ENCODE data around the gene RCN1. TPM values are rescaled to one million over a fixed set of nuclear protein-coding genes. Genes with fewer than 3 reads are reported as not detected.

The RCN1 gene
- total and polyA plus RNA-seq, 9 of the 15 experiments (the other 6 are each of a cell fraction or from before 2014, with no cell fraction given) = 2.1 to 8.7 (median 7.2) TPM

GRCh38 chr11:32098142-32098903 is 7.4 kb downstream of the RCN1 start:
- ATAC-seq (no peak), FAIRE-seq (no peak), DNase-seq (ENCODE audit: extremely low read depth in 1 of 4, low spot score in 3 of 4) (no peak)
- Histone ChIP-seq H3K9ac (ENCODE audit: insufficient read depth in 1 of 2, low read depth in 2 of 2, low read length in 2 of 2) (no peak overlapping the region), H3K27ac (ENCODE audit: extremely low read depth, low read depth, low read length) (no peak overlapping the region), H3K4me1 (replicated peaks in 1 of 2; ENCODE audit: control insufficient read depth in 2 of 2, insufficient read depth in 2 of 2, low read length in 2 of 2) (no peaks in the 10 kb centered on the region), H4K20me1 (replicated peaks; ENCODE audit: control insufficient read depth, insufficient read depth, low read length) (0 out of 2 replicates have a peak, but pooled peaks cover 3% of the 10 kb centered on the region), H3K9me1 (ENCODE audit: control insufficient read depth, insufficient read depth, low read length) (no peaks in the 10 kb centered on the region), H2AFZ (ENCODE audit: low read depth, low read length) (no peak overlapping the region), H3K36me3 (ENCODE audit: control insufficient read depth, insufficient read depth, low read length) (no peaks in the 10 kb centered on the region), H3K9me3 (replicated peaks; ENCODE audit: control insufficient read depth, insufficient read depth, low read depth, low read length) (no peaks in the 10 kb centered on the region), H3K4me3 (no peak overlapping the region), H3K4me2 (ENCODE audit: insufficient read depth, low read length) (no peak overlapping the region), H3K27me3 (ENCODE audit: control insufficient read depth in 2 of 2, insufficient read depth in 2 of 2, low read length in 2 of 2) (peaks cover 0 to 7% of the 10 kb centered on the region in 2 experiments; a peak in 1 of 5 replicates), H3K79me2 (ENCODE audit: control insufficient read depth, insufficient read depth, low read length) (no peaks in the 10 kb centered on the region)
- ChIA-PET CTCF (ENCODE audit: low intra/inter-chr PET ratio) (no interaction called here), POLR2A (no interaction called here)
- no TSS peak for BruUV-seq (replicated peaks)
- 27% methylated on average over 6 of the region's 8 CpGs for WGBS (ENCODE audit: insufficient coverage, low coverage, missing lambda C conversion rate)
- TF ChIP-seq ZNF12 (CRISPR knock-in tag; IDR thresholded peaks at IDR 0.05) (peak; percentile 24; the same call in 1 of the 2 replicates), ZNF311 (CRISPR knock-in tag; IDR thresholded peaks at IDR 0.05) (no peak), HSF4 (CRISPR knock-in tag; IDR thresholded peaks at IDR 0.05; ENCODE audit: borderline replicate concordance) (no peak)
- in situ Hi-C loops (cut with MboI) = no loop called here
- intact Hi-C loops (cut with micrococcal nuclease) = no loop called here

- Histone ChIP-seq H3K4me3 (no peak overlapping the region), H3K27ac (ENCODE audit: extremely low read depth, low read depth, low read length) (no peak overlapping the region), H3K4me1 (replicated peaks in 1 of 2; ENCODE audit: control insufficient read depth in 2 of 2, insufficient read depth in 2 of 2, low read length in 2 of 2) (no peaks in the 10 kb centered on the region), H3K9ac (ENCODE audit: insufficient read depth in 1 of 2, low read depth in 2 of 2, low read length in 2 of 2) (no peak overlapping the region), H3K36me3 (ENCODE audit: control insufficient read depth, insufficient read depth, low read length) (no peaks in the 10 kb centered on the region), H3K27me3 (ENCODE audit: control insufficient read depth in 2 of 2, insufficient read depth in 2 of 2, low read length in 2 of 2) (peaks cover 0 to 5% of the 10 kb centered on the region in 2 experiments; a peak in 1 of 5 replicates), H2AFZ (ENCODE audit: low read depth, low read length) (no peak overlapping the region), H3K9me1 (ENCODE audit: control insufficient read depth, insufficient read depth, low read length) (no peaks in the 10 kb centered on the region), H4K20me1 (replicated peaks; ENCODE audit: control insufficient read depth, insufficient read depth, low read length) (no peaks in the 10 kb centered on the region), H3K9me3 (replicated peaks; ENCODE audit: control insufficient read depth, insufficient read depth, low read depth, low read length) (no peaks in the 10 kb centered on the region), H3K4me2 (ENCODE audit: insufficient read depth, low read length) (no peak overlapping the region), H3K79me2 (ENCODE audit: control insufficient read depth, insufficient read depth, low read length) (no peaks in the 10 kb centered on the region)
- ChIA-PET POLR2A (no interaction called here), CTCF (ENCODE audit: low intra/inter-chr PET ratio) (interaction anchor here (0.5 kb wide), 1 partner anchor 950 kb away, joined by 3 read pairs; no protein-coding TSS in a partner anchor)
- no TSS peak for BruUV-seq (replicated peaks)
- in situ Hi-C loops (cut with MboI) = no loop called here
- intact Hi-C loops (cut with micrococcal nuclease) = no loop called here
- WGBS (ENCODE audit: insufficient coverage, low coverage, missing lambda C conversion rate) = 26% methylated on average over 4 of the region's 4 CpGs
- no peak for DNase-seq (ENCODE audit: extremely low read depth in 1 of 4, low spot score in 3 of 4)
- FAIRE-seq = no peak
- no peak for ATAC-seq
- no peak for TF ChIP-seq CHAMP1 (IDR thresholded peaks at IDR 0.05)
- TF ChIP-seq PML (IDR thresholded peaks at IDR 0.05; ENCODE audit: low read length) = no peak
- TF ChIP-seq SNIP1 (IDR thresholded peaks at IDR 0.05; ENCODE audit: low read depth) = no peak
- TF ChIP-seq NONO (IDR thresholded peaks at IDR 0.05; ENCODE audit: low read depth in 2 of 2, low read length in 1 of 2) = no peak
- TF ChIP-seq MEIS2 (IDR thresholded peaks at IDR 0.05; ENCODE audit: partially characterized antibody) = no peak
- TF ChIP-seq NR2C1 (IDR thresholded peaks at IDR 0.05) = no peak
- TF ChIP-seq NR2C1 (tag; IDR thresholded peaks at IDR 0.05) = no peak
- no peak for TF ChIP-seq MEF2A (IDR thresholded peaks at IDR 0.05; ENCODE audit: control insufficient read depth, low read depth, low read length)
- no peak for TF ChIP-seq SRSF7 (optimal IDR thresholded peaks at IDR 0.05; ENCODE audit: low read depth, low read length)
- TF ChIP-seq PHF8 (IDR thresholded peaks at IDR 0.05; ENCODE audit: borderline replicate concordance, low read length) = no peak
- no peak for TF ChIP-seq ZNF311 (CRISPR knock-in tag; IDR thresholded peaks at IDR 0.05)
- TF ChIP-seq ZNF354B (CRISPR knock-in tag; IDR thresholded peaks at IDR 0.05) = no peak
- TF ChIP-seq NR3C1 (CRISPR knock-in tag; IDR thresholded peaks at IDR 0.05) = no peak
Observed at GRCh38 chr11:32099516-32099915, 8.6 kb downstream of the RCN1 start.
